ENCODE measurements around the gene MAGI2.

DNA sequence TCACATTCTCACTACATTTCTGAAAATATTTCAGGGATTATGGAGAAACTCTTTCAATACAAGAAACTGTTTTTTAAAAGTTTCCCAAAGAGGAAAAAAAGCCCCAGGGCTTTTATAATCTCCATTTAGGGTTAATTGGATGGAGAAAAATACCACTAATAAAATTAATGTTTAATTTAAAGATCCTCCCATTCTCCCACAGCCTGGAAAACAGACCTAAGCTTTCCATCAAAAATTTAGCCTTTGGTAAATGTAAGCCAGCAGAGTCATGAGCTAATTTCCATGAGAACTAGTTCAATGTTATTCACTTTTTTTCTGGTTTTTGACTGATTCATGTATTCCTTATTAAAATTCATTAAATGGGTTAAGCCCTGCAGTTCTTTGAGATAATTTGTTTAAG lies 1246.2 kb downstream of the MAGI2 start:
- TF ChIP-seq, protein P1, sequence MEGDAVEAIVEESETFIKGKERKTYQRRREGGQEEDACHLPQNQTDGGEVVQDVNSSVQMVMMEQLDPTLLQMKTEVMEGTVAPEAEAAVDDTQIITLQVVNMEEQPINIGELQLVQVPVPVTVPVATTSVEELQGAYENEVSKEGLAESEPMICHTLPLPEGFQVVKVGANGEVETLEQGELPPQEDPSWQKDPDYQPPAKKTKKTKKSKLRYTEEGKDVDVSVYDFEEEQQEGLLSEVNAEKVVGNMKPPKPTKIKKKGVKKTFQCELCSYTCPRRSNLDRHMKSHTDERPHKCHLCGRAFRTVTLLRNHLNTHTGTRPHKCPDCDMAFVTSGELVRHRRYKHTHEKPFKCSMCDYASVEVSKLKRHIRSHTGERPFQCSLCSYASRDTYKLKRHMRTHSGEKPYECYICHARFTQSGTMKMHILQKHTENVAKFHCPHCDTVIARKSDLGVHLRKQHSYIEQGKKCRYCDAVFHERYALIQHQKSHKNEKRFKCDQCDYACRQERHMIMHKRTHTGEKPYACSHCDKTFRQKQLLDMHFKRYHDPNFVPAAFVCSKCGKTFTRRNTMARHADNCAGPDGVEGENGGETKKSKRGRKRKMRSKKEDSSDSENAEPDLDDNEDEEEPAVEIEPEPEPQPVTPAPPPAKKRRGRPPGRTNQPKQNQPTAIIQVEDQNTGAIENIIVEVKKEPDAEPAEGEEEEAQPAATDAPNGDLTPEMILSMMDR (IDR thresholded peaks at IDR 0.05; ENCODE audit: insufficient read depth, low read depth, low read length): no peak
- no peak for TF ChIP-seq EZH2 (IDR thresholded peaks at IDR 0.05; ENCODE audit: insufficient read depth, low read length)

All from astrocyte (in vitro differentiated cells and primary cell).